ENCODE measurements around the gene DNMT3B. TPM values are rescaled to one million over a fixed set of nuclear protein-coding genes. Genes with fewer than 3 reads are reported as not detected.

Gene DNMT3B
- total and polyA plus RNA-seq, 12 donors = 0.27 to 1.8 (median 0.68) TPM

DNA sequence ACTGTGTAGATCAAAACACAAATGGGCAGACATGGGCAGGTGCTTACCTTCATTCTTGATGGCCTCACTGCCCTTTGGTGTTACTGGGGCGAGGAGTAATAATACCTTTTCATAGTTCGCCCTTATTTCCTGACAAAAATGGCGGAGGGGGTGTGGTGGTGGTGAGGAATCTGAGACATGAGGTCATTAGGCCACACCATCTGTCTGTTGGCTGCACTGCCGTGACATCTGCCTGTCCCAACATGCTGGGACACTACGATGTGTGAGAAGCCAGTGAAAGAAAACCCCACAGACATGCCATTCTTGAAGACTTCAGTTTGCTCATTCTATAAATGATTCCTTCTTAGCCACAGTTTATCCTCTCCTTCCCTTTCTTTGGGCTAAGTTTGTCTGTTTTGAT lies 44.2 kb downstream of the DNMT3B start:
- no peak overlapping the region for H3K27ac ChIP-seq
- H3K4me1 ChIP-seq = no peaks in the 10 kb centered on the region
- ATAC-seq (no peak), DNase-seq (no peak)
- no peaks in the 10 kb centered on the region for H3K27me3 ChIP-seq
- no peak overlapping the region for H3K4me3 ChIP-seq
- peaks cover 0 to 45% (median 0%) of the 10 kb centered on the region in 9 donors for H3K36me3 ChIP-seq
- intact Hi-C loops (cut with DNase I) = no loop called here
- TF ChIP-seq, protein P1, sequence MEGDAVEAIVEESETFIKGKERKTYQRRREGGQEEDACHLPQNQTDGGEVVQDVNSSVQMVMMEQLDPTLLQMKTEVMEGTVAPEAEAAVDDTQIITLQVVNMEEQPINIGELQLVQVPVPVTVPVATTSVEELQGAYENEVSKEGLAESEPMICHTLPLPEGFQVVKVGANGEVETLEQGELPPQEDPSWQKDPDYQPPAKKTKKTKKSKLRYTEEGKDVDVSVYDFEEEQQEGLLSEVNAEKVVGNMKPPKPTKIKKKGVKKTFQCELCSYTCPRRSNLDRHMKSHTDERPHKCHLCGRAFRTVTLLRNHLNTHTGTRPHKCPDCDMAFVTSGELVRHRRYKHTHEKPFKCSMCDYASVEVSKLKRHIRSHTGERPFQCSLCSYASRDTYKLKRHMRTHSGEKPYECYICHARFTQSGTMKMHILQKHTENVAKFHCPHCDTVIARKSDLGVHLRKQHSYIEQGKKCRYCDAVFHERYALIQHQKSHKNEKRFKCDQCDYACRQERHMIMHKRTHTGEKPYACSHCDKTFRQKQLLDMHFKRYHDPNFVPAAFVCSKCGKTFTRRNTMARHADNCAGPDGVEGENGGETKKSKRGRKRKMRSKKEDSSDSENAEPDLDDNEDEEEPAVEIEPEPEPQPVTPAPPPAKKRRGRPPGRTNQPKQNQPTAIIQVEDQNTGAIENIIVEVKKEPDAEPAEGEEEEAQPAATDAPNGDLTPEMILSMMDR (IDR thresholded peaks at IDR 0.05) = no peak
- 96 to 99% methylated on average over 5 of the region's 5 CpGs for WGBS, 2 donors
- no peaks in the 10 kb centered on the region for H3K9me3 ChIP-seq

DNA sequence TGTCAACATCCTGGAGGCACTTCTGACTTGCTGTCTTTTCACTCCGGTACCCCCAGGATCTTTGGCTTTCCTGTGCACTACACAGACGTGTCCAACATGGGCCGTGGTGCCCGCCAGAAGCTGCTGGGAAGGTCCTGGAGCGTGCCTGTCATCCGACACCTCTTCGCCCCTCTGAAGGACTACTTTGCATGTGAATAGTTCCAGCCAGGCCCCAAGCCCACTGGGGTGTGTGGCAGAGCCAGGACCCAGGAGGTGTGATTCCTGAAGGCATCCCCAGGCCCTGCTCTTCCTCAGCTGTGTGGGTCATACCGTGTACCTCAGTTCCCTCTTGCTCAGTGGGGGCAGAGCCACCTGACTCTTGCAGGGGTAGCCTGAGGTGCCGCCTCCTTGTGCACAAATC lies 45.5 kb downstream of the DNMT3B start:
- Histone ChIP-seq H3K9me3 (no peaks in the 10 kb centered on the region), H3K4me3 (no peak overlapping the region), H3K27ac (no peak overlapping the region), H3K36me3 (peaks cover 0 to 33% (median 0%) of the 10 kb centered on the region in 9 donors), H3K4me1 (no peaks in the 10 kb centered on the region), H3K27me3 (no peaks in the 10 kb centered on the region)
- ATAC-seq = no peak
- intact Hi-C loops (cut with DNase I) = no loop called here
- 63 to 78% methylated on average over 9 of the region's 9 CpGs for WGBS, 2 donors
- DNase-seq = no peak
- TF ChIP-seq, protein P1 (IDR thresholded peaks at IDR 0.05) = no peak

DNA sequence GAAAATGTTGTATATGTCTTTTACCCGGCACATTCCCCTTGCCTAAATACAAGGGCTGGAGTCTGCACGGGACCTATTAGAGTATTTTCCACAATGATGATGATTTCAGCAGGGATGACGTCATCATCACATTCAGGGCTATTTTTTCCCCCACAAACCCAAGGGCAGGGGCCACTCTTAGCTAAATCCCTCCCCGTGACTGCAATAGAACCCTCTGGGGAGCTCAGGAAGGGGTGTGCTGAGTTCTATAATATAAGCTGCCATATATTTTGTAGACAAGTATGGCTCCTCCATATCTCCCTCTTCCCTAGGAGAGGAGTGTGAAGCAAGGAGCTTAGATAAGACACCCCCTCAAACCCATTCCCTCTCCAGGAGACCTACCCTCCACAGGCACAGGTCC lies 46.3 kb downstream of the DNMT3B start:
- WGBS, 2 donors = 59 to 65% methylated on average over 4 of the region's 4 CpGs
- Histone ChIP-seq H3K4me1 (no peaks in the 10 kb centered on the region), H3K9me3 (no peaks in the 10 kb centered on the region), H3K4me3 (no peak overlapping the region), H3K36me3 (peaks cover 0 to 26% (median 0%) of the 10 kb centered on the region in 9 donors), H3K27me3 (no peaks in the 10 kb centered on the region), H3K27ac (no peak overlapping the region)
- no peak for ATAC-seq
- intact Hi-C loops (cut with DNase I) = no loop called here
- no peak for DNase-seq
- TF ChIP-seq, protein P1 (IDR thresholded peaks at IDR 0.05) = no peak

DNA sequence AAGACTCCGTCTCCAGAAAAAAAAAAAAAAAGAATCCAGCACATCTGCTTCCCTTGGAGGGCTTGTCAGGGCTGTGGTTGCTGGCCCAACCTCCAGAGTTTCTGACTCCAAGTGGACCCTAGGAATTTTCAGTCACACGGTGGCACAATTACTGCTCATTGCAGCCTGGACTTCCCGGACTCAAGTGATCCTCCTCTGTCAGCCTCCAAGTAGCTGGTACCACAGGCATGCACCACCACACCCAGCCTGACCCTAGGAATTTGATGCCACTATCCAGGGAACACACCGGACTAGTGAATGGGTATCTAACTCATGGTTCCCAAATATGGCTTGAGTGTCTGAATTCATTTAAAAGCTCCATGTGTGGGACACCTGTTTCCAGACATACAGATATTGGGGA lies 47.7 kb downstream of the DNMT3B start:
- H3K4me3 ChIP-seq = no peak overlapping the region
- no peaks in the 10 kb centered on the region for H3K27me3 ChIP-seq
- DNase-seq = no peak
- TF ChIP-seq, protein P1 (IDR thresholded peaks at IDR 0.05) = no peak
- H3K4me1 ChIP-seq = no peaks in the 10 kb centered on the region
- H3K36me3 ChIP-seq = peaks cover 0 to 23% (median 0%) of the 10 kb centered on the region in 9 donors
- intact Hi-C loops (cut with DNase I) = no loop called here
- H3K27ac ChIP-seq = no peak overlapping the region
- WGBS, 2 donors = 95 to 97% methylated on average over 4 of the region's 4 CpGs
- no peak for ATAC-seq
- H3K9me3 ChIP-seq = no peaks in the 10 kb centered on the region
